IPS-18a (cell line): Measurements from ENCODE around the gene DAZAP1.
"Not testable (repeated sequence)": the region's sequence is repeated elsewhere in the genome, so short reads cannot be mapped to it uniquely, and the experiment has no call there.

Experiments used
- H3K27ac ChIP-seq: one replicate; pipeline ENCODE4 v1.5.1; 2013; ENCODE audit warnings: low read length
- H3K27me3 ChIP-seq: one replicate; pipeline ENCODE4 v1.6.1; 2013; ENCODE audit warnings: mild to moderate bottlenecking, low read length; ENCODE audit not compliant: control insufficient read depth, insufficient read depth
- H3K36me3 ChIP-seq: one replicate; pipeline ENCODE4 v1.6.1; 2013; ENCODE audit warnings: low read depth, low read length; ENCODE audit not compliant: control insufficient read depth
- H3K4me1 ChIP-seq: one replicate; pipeline ENCODE4 v1.6.1; 2013; ENCODE audit warnings: low read depth, low read length; ENCODE audit not compliant: control insufficient read depth
- H3K4me3 ChIP-seq: one replicate; pipeline ENCODE4 v1.5.1; 2013; ENCODE audit warnings: low read length
- H3K9ac ChIP-seq: one replicate; pipeline ENCODE4 v1.6.1; 2013; ENCODE audit warnings: mild to moderate bottlenecking, low read length, moderate library complexity
- H3K9me3 ChIP-seq: one replicate; pipeline ENCODE4 v1.6.1; 2013; ENCODE audit warnings: low read depth, low read length; ENCODE audit not compliant: control insufficient read depth

DAZAP1 gene

GRCh38 chr19:1418496-1418775, 11.1 kb downstream of the DAZAP1 start:
- Histone ChIP-seq H3K9ac (no peak overlapping the region), H3K9me3 (no peaks in the 10 kb centered on the region), H3K4me1 (peaks cover 11% of the 10 kb centered on the region), H3K27me3 (no peaks in the 10 kb centered on the region), H3K36me3 (peaks cover 51% of the 10 kb centered on the region), H3K27ac (no peak overlapping the region), H3K4me3 (no peak overlapping the region)

- H3K9ac ChIP-seq = no peak overlapping the region
- H3K4me3 ChIP-seq = no peak overlapping the region
- no peaks in the 10 kb centered on the region for H3K9me3 ChIP-seq
- no peak overlapping the region for H3K27ac ChIP-seq
- no peaks in the 10 kb centered on the region for H3K27me3 ChIP-seq
- H3K4me1 ChIP-seq = peaks cover 11% of the 10 kb centered on the region
- H3K36me3 ChIP-seq = peaks cover 56% of the 10 kb centered on the region
Observed at GRCh38 chr19:1418951-1419738, 11.8 kb downstream of the DAZAP1 start.

GRCh38 chr19:1420085-1420484, 12.7 kb downstream of the DAZAP1 start:
- not testable (repeated sequence) for H3K27ac ChIP-seq, H3K27me3 ChIP-seq, H3K4me3 ChIP-seq, H3K9ac ChIP-seq, H3K9me3 ChIP-seq
- Histone ChIP-seq H3K4me1 (peaks cover 11% of the 10 kb centered on the region), H3K36me3 (peaks cover 60% of the 10 kb centered on the region)

- H3K9ac ChIP-seq = no peak overlapping the region
- H3K36me3 ChIP-seq = peaks cover 65% of the 10 kb centered on the region
- H3K27me3 ChIP-seq = no peaks in the 10 kb centered on the region
- H3K4me3 ChIP-seq = no peak overlapping the region
- peaks cover 9% of the 10 kb centered on the region for H3K4me1 ChIP-seq
- no peak overlapping the region for H3K27ac ChIP-seq
- H3K9me3 ChIP-seq = no peaks in the 10 kb centered on the region
Observed at GRCh38 chr19:1420590-1420989, 13.2 kb downstream of the DAZAP1 start.

- H3K4me1 ChIP-seq = peaks cover 1% of the 10 kb centered on the region
- no peak overlapping the region for H3K27ac ChIP-seq
- H3K4me3 ChIP-seq = no peak overlapping the region
- no peaks in the 10 kb centered on the region for H3K27me3 ChIP-seq
- no peak overlapping the region for H3K9ac ChIP-seq
- no peaks in the 10 kb centered on the region for H3K9me3 ChIP-seq
- peaks cover 72% of the 10 kb centered on the region for H3K36me3 ChIP-seq
Observed at GRCh38 chr19:1421218-1421957, 14.0 kb downstream of the DAZAP1 start.

GRCh38 chr19:1421958-1422305, 14.5 kb downstream of the DAZAP1 start:
- Histone ChIP-seq H3K9me3 (no peaks in the 10 kb centered on the region), H3K4me3 (no peak overlapping the region), H3K4me1 (no peaks in the 10 kb centered on the region), H3K36me3 (peaks cover 77% of the 10 kb centered on the region), H3K9ac (no peak overlapping the region), H3K27ac (no peak overlapping the region), H3K27me3 (no peaks in the 10 kb centered on the region)

GRCh38 chr19:1422360-1422759, 15.0 kb downstream of the DAZAP1 start:
- H3K9me3 ChIP-seq = no peaks in the 10 kb centered on the region
- no peak overlapping the region for H3K4me3 ChIP-seq
- H3K27me3 ChIP-seq = no peaks in the 10 kb centered on the region
- no peak overlapping the region for H3K27ac ChIP-seq
- no peak overlapping the region for H3K9ac ChIP-seq
- peaks cover 82% of the 10 kb centered on the region for H3K36me3 ChIP-seq
- no peaks in the 10 kb centered on the region for H3K4me1 ChIP-seq

- no peak overlapping the region for H3K4me3 ChIP-seq
- H3K27me3 ChIP-seq = no peaks in the 10 kb centered on the region
- no peaks in the 10 kb centered on the region for H3K4me1 ChIP-seq
- no peak overlapping the region for H3K9ac ChIP-seq
- H3K9me3 ChIP-seq = no peaks in the 10 kb centered on the region
- H3K36me3 ChIP-seq = peaks cover 86% of the 10 kb centered on the region
- no peak overlapping the region for H3K27ac ChIP-seq
Observed at GRCh38 chr19:1422943-1423342, 15.6 kb downstream of the DAZAP1 start.

GRCh38 chr19:1423436-1424191, 16.2 kb downstream of the DAZAP1 start:
- no peaks in the 10 kb centered on the region for H3K9me3 ChIP-seq
- no peak overlapping the region for H3K9ac ChIP-seq
- H3K4me1 ChIP-seq = no peaks in the 10 kb centered on the region
- no peak overlapping the region for H3K27ac ChIP-seq
- H3K27me3 ChIP-seq = no peaks in the 10 kb centered on the region
- no peak overlapping the region for H3K4me3 ChIP-seq
- H3K36me3 ChIP-seq = peaks cover 87% of the 10 kb centered on the region

GRCh38 chr19:1424192-1424955, 17.0 kb downstream of the DAZAP1 start:
- H3K27ac ChIP-seq = no peak overlapping the region
- no peaks in the 10 kb centered on the region for H3K9me3 ChIP-seq
- H3K4me3 ChIP-seq = no peak overlapping the region
- H3K27me3 ChIP-seq = no peaks in the 10 kb centered on the region
- H3K36me3 ChIP-seq = peaks cover 86% of the 10 kb centered on the region
- H3K4me1 ChIP-seq = no peaks in the 10 kb centered on the region
- H3K9ac ChIP-seq = no peak overlapping the region

GRCh38 chr19:1425102-1425837, 17.9 kb downstream of the DAZAP1 start:
- H3K36me3 ChIP-seq = peaks cover 84% of the 10 kb centered on the region
- H3K27me3 ChIP-seq = no peaks in the 10 kb centered on the region
- H3K27ac ChIP-seq = no peak overlapping the region
- no peak overlapping the region for H3K9ac ChIP-seq
- H3K9me3 ChIP-seq = no peaks in the 10 kb centered on the region
- H3K4me1 ChIP-seq = no peaks in the 10 kb centered on the region
- H3K4me3 ChIP-seq = no peak overlapping the region
